Keratinocyte (primary cell): ENCODE measurements around the gene MGAM2. TPM values are rescaled to one million over a fixed set of nuclear protein-coding genes. Genes with fewer than 3 reads are reported as not detected.

Experiments
- DNase-seq: peaks from one replicate; pipeline ENCODE4 v3.0.0-alpha.2; 2011; ENCODE audit warnings: low read depth, missing footprints, low spot score
- FAIRE-seq: peaks from 2 replicates; lab custom pipeline; 2011; peaks lifted over from hg19 to GRCh38; lab: Jason Lieb, UNC
- H2AFZ ChIP-seq: 2 replicates; pipeline ENCODE4 v1.6.0; 2012; ENCODE audit warnings: low read length, control low read depth, inconsistent platforms; ENCODE audit not compliant: control insufficient read depth
- H3K27ac ChIP-seq: 2 replicates; pipeline ENCODE4 v1.5.1; 2011; ENCODE audit warnings: low read length; ENCODE audit not compliant: control insufficient read depth, insufficient read depth
- H3K27me3 ChIP-seq: 3 replicates; pipeline ENCODE4 v1.6.0; 2011; ENCODE audit warnings: low read length; ENCODE audit not compliant: control insufficient read depth, insufficient read depth; ENCODE audit errors: extremely low read depth
- H3K36me3 ChIP-seq, 2 experiments: 2 replicates in 1 of 2; 3 replicates in 1 of 2; pipeline ENCODE4 v1.5.1; 2011; ENCODE audit warnings: low read length in 2 of 2, mild to moderate bottlenecking in 1 of 2; ENCODE audit not compliant: control insufficient read depth in 2 of 2, insufficient read depth in 2 of 2; ENCODE audit errors: extremely low read depth in 1 of 2
- H3K4me1 ChIP-seq: 3 replicates; pipeline ENCODE4 v1.5.1; 2011; ENCODE audit warnings: low read length; ENCODE audit not compliant: control insufficient read depth, insufficient read depth; ENCODE audit errors: extremely low read depth
- H3K4me2 ChIP-seq: 3 replicates; pipeline ENCODE4 v1.6.0; 2011; ENCODE audit warnings: low read depth, low read length; ENCODE audit not compliant: control insufficient read depth, insufficient read depth; ENCODE audit errors: extremely low read depth
- H3K4me3 ChIP-seq, 3 experiments: fragments of 200-600 bp in 1 of 3; sonication (generic) in 1 of 3; 2 replicates in 2 of 3; 3 replicates in 1 of 3; pipeline ENCODE4 v1.5.1; 2011 to 2016; ENCODE audit warnings: low read length in 3 of 3, mild to moderate bottlenecking in 3 of 3, control low read depth in 2 of 3, inconsistent platforms in 1 of 3, low read depth in 1 of 3, mixed read lengths in 1 of 3, mixed run types in 1 of 3, moderate library complexity in 1 of 3; ENCODE audit not compliant: control insufficient read depth in 2 of 3, insufficient read depth in 2 of 3; ENCODE audit errors: extremely low read depth in 1 of 3
- H3K79me2 ChIP-seq: 2 replicates; pipeline ENCODE4 v1.6.0; 2012; ENCODE audit warnings: low read length; ENCODE audit not compliant: control insufficient read depth, insufficient read depth
- H3K9ac ChIP-seq: 3 replicates; pipeline ENCODE4 v1.6.0; 2011; ENCODE audit warnings: low read length; ENCODE audit not compliant: control insufficient read depth, insufficient read depth; ENCODE audit errors: extremely low read depth
- H3K9me1 ChIP-seq: 3 replicates; pipeline ENCODE4 v1.6.0; 2011; ENCODE audit warnings: low read length; ENCODE audit not compliant: control insufficient read depth, insufficient read depth; ENCODE audit errors: extremely low read depth
- H3K9me3 ChIP-seq: 2 replicates; pipeline ENCODE4 v1.5.1; 2012; ENCODE audit warnings: low read depth, low read length; ENCODE audit not compliant: control insufficient read depth
- H4K20me1 ChIP-seq: 3 replicates; pipeline ENCODE4 v1.6.0; 2011; ENCODE audit warnings: low read length; ENCODE audit not compliant: control insufficient read depth, insufficient read depth; ENCODE audit errors: extremely low read depth
- EZH2 ChIP-seq: IDR thresholded peaks from one replicate; pipeline ENCODE4 v1.6.1; 2012; ENCODE audit warnings: inconsistent platforms, mild to moderate bottlenecking, low read length, moderate library complexity
- dilution Hi-C: fragments of 300-500 bp; cut with MboI; formaldehyde crosslinking; loops from one replicate; pipeline ENCODE4 v1.7.0; 2020; ENCODE audit warnings: low sequenced_read_pairs; ENCODE audit not compliant: extremely low pct_ligation_motif_present
- polyA plus RNA-seq, 5 experiments: library from polyadenylated mRNA; depleted of rRNA in 3 of 5; stranded (reverse) in 3 of 5; stranded (forward) in 1 of 5; unstranded in 1 of 5; fragments of >200 nt; gene quantifications; 1 replicate in 1 of 5; 2 replicates in 3 of 5; 3 replicates in 1 of 5; pipeline versions ENCODE4 v1.2.1 to v1.2.3, GENCODE V29; 2011 to 2012; ENCODE audit warnings: missing spikeins in 2 of 5, low read depth in 1 of 5, low replicate concordance in 1 of 5
- TF ChIP-seq, protein P1 (sequence below), 3 experiments: IDR thresholded peaks in 1 of 3; conservative IDR thresholded peaks in 1 of 3; optimal IDR thresholded peaks in 1 of 3; 2 replicates in 2 of 3; 3 replicates in 1 of 3; pipeline versions ENCODE3 to v1.5.1; 2011; ENCODE audit warnings: low read length in 3 of 3, mild to moderate bottlenecking in 3 of 3, moderate library complexity in 2 of 3, control low read depth in 1 of 3, inconsistent platforms in 1 of 3; ENCODE audit not compliant: insufficient read depth in 2 of 3; ENCODE audit errors: extremely low read depth in 1 of 3

Gene MGAM2
- polyA plus RNA-seq, 1 donor (not counting 4 experiments of a cell fraction or from before 2014, with no cell fraction given): 0.04 TPM

DNA sequence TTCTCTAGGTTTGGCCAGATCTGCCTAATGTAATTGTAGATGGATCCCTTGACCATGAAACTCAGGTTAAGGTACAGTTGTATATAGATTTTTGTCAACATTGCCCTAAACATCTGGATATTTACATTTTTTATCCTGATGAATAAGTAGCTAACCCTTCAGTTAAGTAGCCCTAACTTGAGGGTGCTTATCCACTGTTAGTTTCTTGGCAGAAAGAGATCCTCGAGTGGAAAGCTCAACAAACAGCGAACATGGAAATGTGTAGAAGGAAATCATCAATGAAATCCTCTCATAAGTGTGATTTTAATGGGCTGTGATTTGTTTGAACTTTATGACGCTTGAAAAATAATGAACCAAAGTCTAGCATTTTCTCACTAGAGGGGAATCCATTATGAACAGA lies 73.6 kb downstream of the MGAM2 start:
- H4K20me1 ChIP-seq: no peaks in the 10 kb centered on the region
- FAIRE-seq (no peak), DNase-seq (no peak)
- H3K9me1 ChIP-seq: no peaks in the 10 kb centered on the region
- no peaks in the 10 kb centered on the region for H3K27me3 ChIP-seq
- H2AFZ ChIP-seq: no peak overlapping the region
- no peak overlapping the region for H3K27ac ChIP-seq
- H3K9ac ChIP-seq: no peak overlapping the region
- TF ChIP-seq, protein P1, sequence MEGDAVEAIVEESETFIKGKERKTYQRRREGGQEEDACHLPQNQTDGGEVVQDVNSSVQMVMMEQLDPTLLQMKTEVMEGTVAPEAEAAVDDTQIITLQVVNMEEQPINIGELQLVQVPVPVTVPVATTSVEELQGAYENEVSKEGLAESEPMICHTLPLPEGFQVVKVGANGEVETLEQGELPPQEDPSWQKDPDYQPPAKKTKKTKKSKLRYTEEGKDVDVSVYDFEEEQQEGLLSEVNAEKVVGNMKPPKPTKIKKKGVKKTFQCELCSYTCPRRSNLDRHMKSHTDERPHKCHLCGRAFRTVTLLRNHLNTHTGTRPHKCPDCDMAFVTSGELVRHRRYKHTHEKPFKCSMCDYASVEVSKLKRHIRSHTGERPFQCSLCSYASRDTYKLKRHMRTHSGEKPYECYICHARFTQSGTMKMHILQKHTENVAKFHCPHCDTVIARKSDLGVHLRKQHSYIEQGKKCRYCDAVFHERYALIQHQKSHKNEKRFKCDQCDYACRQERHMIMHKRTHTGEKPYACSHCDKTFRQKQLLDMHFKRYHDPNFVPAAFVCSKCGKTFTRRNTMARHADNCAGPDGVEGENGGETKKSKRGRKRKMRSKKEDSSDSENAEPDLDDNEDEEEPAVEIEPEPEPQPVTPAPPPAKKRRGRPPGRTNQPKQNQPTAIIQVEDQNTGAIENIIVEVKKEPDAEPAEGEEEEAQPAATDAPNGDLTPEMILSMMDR (optimal IDR thresholded peaks at IDR 0.05 in 1 of 3, IDR thresholded peaks at IDR 0.05 in 1 of 3, conservative IDR thresholded peaks at IDR 0.05 in 1 of 3; ENCODE audit: extremely low read depth in 1 of 3, insufficient read depth in 2 of 3, low read length in 3 of 3): no peak
- no peak for TF ChIP-seq EZH2
- no peaks in the 10 kb centered on the region for H3K36me3 ChIP-seq
- dilution Hi-C loops: no loop called here
- no peak overlapping the region for H3K4me3 ChIP-seq
- no peaks in the 10 kb centered on the region for H3K79me2 ChIP-seq
- no peaks in the 10 kb centered on the region for H3K4me1 ChIP-seq
- H3K9me3 ChIP-seq: no peaks in the 10 kb centered on the region
- H3K4me2 ChIP-seq: no peak overlapping the region

- no peak overlapping the region for H3K4me2 ChIP-seq
- no peak overlapping the region for H3K4me3 ChIP-seq
- H4K20me1 ChIP-seq: no peaks in the 10 kb centered on the region
- no peak for FAIRE-seq
- no peak overlapping the region for H3K9ac ChIP-seq
- no peaks in the 10 kb centered on the region for H3K27me3 ChIP-seq
- H3K9me3 ChIP-seq: no peaks in the 10 kb centered on the region
- dilution Hi-C loops: no loop called here
- H3K9me1 ChIP-seq: no peaks in the 10 kb centered on the region
- TF ChIP-seq, protein P1 (optimal IDR thresholded peaks at IDR 0.05 in 1 of 3, IDR thresholded peaks at IDR 0.05 in 1 of 3, conservative IDR thresholded peaks at IDR 0.05 in 1 of 3; ENCODE audit: extremely low read depth in 1 of 3, insufficient read depth in 2 of 3, low read length in 3 of 3): no peak
- TF ChIP-seq EZH2: no peak
- no peaks in the 10 kb centered on the region for H3K36me3 ChIP-seq
- H3K27ac ChIP-seq: no peak overlapping the region
- no peak for DNase-seq
- no peak overlapping the region for H2AFZ ChIP-seq
- no peaks in the 10 kb centered on the region for H3K4me1 ChIP-seq
- H3K79me2 ChIP-seq: no peaks in the 10 kb centered on the region
These were observed 74.3 kb downstream of the MGAM2 start for GRCh38 chr7:142185801-142186200.
